NT2/D1 (cell line): Measurements from ENCODE around the gene HSF2.

Experiments
- SUZ12 ChIP-seq: IDR thresholded peaks from 2 replicates; pipeline ENCODE4 v1.6.1; 2011; ENCODE audit not compliant: insufficient read length, insufficient read depth; ENCODE audit errors: extremely low read depth
- YY1 ChIP-seq: IDR thresholded peaks from 2 replicates; pipeline ENCODE4 v1.6.1; 2011; ENCODE audit not compliant: insufficient read length, insufficient read depth

- TF ChIP-seq SUZ12 (no peak), YY1 (no peak)
Observed at GRCh38 chr6:122388945-122389344, 10.5 kb upstream of the HSF2 start.
